Adrenal gland (tissue), 12 donors: ENCODE results near the gene PYGB. TPM values are rescaled to one million over a fixed set of nuclear protein-coding genes. Genes with fewer than 3 reads are reported as not detected.

Experiments
- DNase-seq, 7 donors: peaks; one replicate each; pipeline ENCODE4 v3.0.0-alpha.2; 2019 to 2020
- H3K27ac ChIP-seq, 5 donors: fragments of 200-600 bp; sonication (generic) in 4 of 5; 1 replicate in 3 of 5; 2 replicates in 2 of 5; pipeline versions ENCODE4 v1.5.1 to v1.8.0; 2016 to 2020; ENCODE audit warnings: mild to moderate bottlenecking in 1 of 5
- H3K27me3 ChIP-seq: fragments of 200-600 bp; 2 replicates; pipeline ENCODE4 v1.8.0; 2021
- H3K36me3 ChIP-seq, 2 donors: fragments of 200-600 bp; replicated peaks in 1 of 2; 1 replicate in 1 of 2; 2 replicates in 1 of 2; pipeline versions ENCODE4 v1.5.1 to v1.8.0; 2018 to 2022
- H3K4me1 ChIP-seq, 2 donors: fragments of 200-600 bp; replicated peaks in 1 of 2; 1 replicate in 1 of 2; 2 replicates in 1 of 2; pipeline versions ENCODE4 v1.5.1 to v1.8.0; 2018 to 2021
- H3K4me3 ChIP-seq, 4 donors: fragments of 200-600 bp; sonication (generic) in 3 of 4; one replicate each; pipeline ENCODE4 v1.5.1; 2016 to 2018
- H3K9me3 ChIP-seq, 3 donors: fragments of 200-600 bp; sonication (generic) in 1 of 3; replicated peaks in 1 of 3; 1 replicate in 2 of 3; 2 replicates in 1 of 3; pipeline versions ENCODE4 v1.5.1 to v1.8.0; 2016 to 2021
- POLR2A ChIP-seq, 2 donors: fragments of 450-650 bp; IDR thresholded peaks; one replicate each; pipeline ENCODE4 v1.6.1; 2017; ENCODE audit warnings: antibody characterized with exemption in 2 of 2, mild to moderate bottlenecking in 2 of 2, moderate library complexity in 1 of 2
- WGBS, 4 donors: extraction: QIAGEN DNeasy Blood & Tissue Kit in 2 of 4; methylation state at CpG; one replicate each; pipeline versions ENCODE4 v1.1.5 to v1.1.7; 2013 to 2017; 5-methylcytosine and 5-hydroxymethylcytosine counted together
- intact Hi-C, 2 donors: fragments of 100-400 bp; cut with DNase I; formaldehyde crosslinking; loops; one replicate each; pipeline versions ENCODE4 v1.14.1 to v1.15.0; 2022 to 2023
- polyA plus RNA-seq, 3 donors: library from polyadenylated mRNA; stranded (reverse); fragments of 200-250 nt in 2 of 3; fragments of 350-450 nt in 1 of 3; fragmentation: Illumina TruSeq in 1 of 3; extraction: RNeasy Lipid Tissue Mini Kit (QIAGEN cat#74804) in 1 of 3; gene quantifications; one replicate each; pipeline ENCODE4 v1.2.3, GENCODE V29; 2013 to 2014
- total RNA-seq, 9 donors: library from RNA; depleted of rRNA in 4 of 9; stranded (reverse); fragments of >200 nt in 4 of 9; fragments of 120-200 nt in 1 of 9; fragmentation: NEBNext Ultra II Directional in 1 of 9; extraction: Animal tissue kit (Norgen Biotek cat#: 25700) in 1 of 9; gene quantifications; one replicate each; pipeline versions ENCODE4 v1.1.0 to v1.2.4, GENCODE V29; 2013 to 2023
- TF ChIP-seq, protein P1 (sequence below), 6 experiments: fragments of 450-650 bp in 4 of 6; fragments of 200-600 bp in 2 of 6; sonication (generic) in 1 of 6; IDR thresholded peaks; 1 replicate in 5 of 6; 2 replicates in 1 of 6; pipeline versions ENCODE4 v1.5.1 to v1.8.0; 2016 to 2021; ENCODE audit warnings: antibody characterized with exemption in 6 of 6, mild to moderate bottlenecking in 2 of 6, moderate library complexity in 1 of 6
- donor health status: healthy with polysubstance abuse.
- donor health status: Bipolar disorder and iron deficiency.
- donor health status: DM: yes; HTN: yes; CAD: no.
- donor health status: DM: no; HTN: no; CAD: no.
- donor health status: DM: no; HTN: no; CAD: no.
- donor health status: DM: yes; HTN: yes; CAD: no.

The PYGB gene
- total and polyA plus RNA-seq, 12 donors, result 15.7 to 118 (median 71.4) TPM

- Histone ChIP-seq H3K36me3 (no peaks in the 10 kb centered on the region), H3K27me3 (no peaks in the 10 kb centered on the region), H3K4me1 (peaks cover 14 to 17% of the 10 kb centered on the region in 2 donors), H3K4me3 (no peak overlapping the region), H3K27ac (peak overlapping the region in 1 of 5 donors; percentile 47), H3K9me3 (no peaks in the 10 kb centered on the region)
- 67 to 76% (median 73%) methylated on average over 8 of the region's 8 CpGs for WGBS, 4 donors
- intact Hi-C loops, result no loop called here
- no peak for TF ChIP-seq POLR2A (IDR thresholded peaks at IDR 0.05)
- TF ChIP-seq, protein P1, sequence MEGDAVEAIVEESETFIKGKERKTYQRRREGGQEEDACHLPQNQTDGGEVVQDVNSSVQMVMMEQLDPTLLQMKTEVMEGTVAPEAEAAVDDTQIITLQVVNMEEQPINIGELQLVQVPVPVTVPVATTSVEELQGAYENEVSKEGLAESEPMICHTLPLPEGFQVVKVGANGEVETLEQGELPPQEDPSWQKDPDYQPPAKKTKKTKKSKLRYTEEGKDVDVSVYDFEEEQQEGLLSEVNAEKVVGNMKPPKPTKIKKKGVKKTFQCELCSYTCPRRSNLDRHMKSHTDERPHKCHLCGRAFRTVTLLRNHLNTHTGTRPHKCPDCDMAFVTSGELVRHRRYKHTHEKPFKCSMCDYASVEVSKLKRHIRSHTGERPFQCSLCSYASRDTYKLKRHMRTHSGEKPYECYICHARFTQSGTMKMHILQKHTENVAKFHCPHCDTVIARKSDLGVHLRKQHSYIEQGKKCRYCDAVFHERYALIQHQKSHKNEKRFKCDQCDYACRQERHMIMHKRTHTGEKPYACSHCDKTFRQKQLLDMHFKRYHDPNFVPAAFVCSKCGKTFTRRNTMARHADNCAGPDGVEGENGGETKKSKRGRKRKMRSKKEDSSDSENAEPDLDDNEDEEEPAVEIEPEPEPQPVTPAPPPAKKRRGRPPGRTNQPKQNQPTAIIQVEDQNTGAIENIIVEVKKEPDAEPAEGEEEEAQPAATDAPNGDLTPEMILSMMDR (IDR thresholded peaks at IDR 0.05), result no peak
- peak in 5 of 7 donors; percentile 24 to 64 (median 51) for DNase-seq
Observed at GRCh38 chr20:25315418-25316210, 67.7 kb downstream of the PYGB start.

- peaks cover 4 to 7% of the 10 kb centered on the region in 2 donors for H3K4me1 ChIP-seq
- no peak overlapping the region for H3K4me3 ChIP-seq
- H3K9me3 ChIP-seq, result no peaks in the 10 kb centered on the region
- H3K27ac ChIP-seq, result no peak overlapping the region
- intact Hi-C loops, result no loop called here
- TF ChIP-seq, protein P1 (IDR thresholded peaks at IDR 0.05), result no peak
- no peak for TF ChIP-seq POLR2A (IDR thresholded peaks at IDR 0.05)
- DNase-seq, result peak in 4 of 7 donors; percentile 12 to 35 (median 15)
- no peaks in the 10 kb centered on the region for H3K36me3 ChIP-seq
- WGBS, 4 donors, result 96 to 100% (median 98%) methylated on average over 11 of the region's 11 CpGs
- H3K27me3 ChIP-seq, result no peaks in the 10 kb centered on the region
Observed at GRCh38 chr20:25316506-25317190, 68.8 kb downstream of the PYGB start.

DNA sequence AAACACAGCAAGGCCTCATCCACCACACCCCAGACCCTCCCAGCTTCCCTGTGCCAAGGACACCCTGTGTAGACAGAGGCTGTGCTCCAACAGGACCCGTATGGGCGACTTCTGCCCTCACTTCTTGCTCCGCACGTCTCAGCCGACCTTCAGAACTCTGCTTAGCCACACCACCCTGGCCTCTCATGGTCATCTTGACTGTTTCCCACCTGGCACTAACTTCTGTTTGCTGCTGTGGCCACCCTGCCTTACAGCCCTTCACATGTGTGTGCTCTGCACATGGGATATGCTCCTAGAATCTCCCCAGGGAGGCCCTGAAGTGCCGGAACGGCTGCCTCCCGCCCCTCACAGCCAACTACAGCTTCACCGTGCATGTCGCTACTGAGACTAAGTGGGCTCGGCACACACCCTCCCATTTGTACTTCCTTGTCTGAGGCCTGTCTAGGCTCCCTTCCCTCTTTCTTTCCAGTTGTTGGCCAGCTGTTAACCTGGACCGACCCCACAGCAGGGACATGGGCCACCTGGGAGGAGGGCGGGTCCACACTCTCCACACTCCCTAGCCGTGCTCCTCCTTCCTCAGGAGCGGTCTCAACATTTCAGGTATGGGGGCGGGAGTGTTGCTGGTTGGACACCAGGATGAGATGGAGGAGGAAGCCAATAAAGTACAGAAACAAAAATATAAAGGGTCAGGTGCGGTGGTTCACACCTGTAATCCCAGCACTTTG lies 69.6 kb downstream of the PYGB start:
- Histone ChIP-seq H3K9me3 (no peaks in the 10 kb centered on the region), H3K27me3 (no peaks in the 10 kb centered on the region), H3K4me1 (peaks cover 4 to 7% of the 10 kb centered on the region in 2 donors), H3K4me3 (no peak overlapping the region), H3K36me3 (peaks cover 0 to 6% of the 10 kb centered on the region in 2 donors), H3K27ac (peak overlapping the region in 2 of 5 donors; percentile 17 to 56)
- WGBS, 4 donors, result 75 to 81% (median 80%) methylated on average over 17 of the region's 17 CpGs
- peak in 4 of 7 donors; percentile 10 to 48 (median 18) for DNase-seq
- TF ChIP-seq, protein P1 (IDR thresholded peaks at IDR 0.05), result no peak
- no peak for TF ChIP-seq POLR2A (IDR thresholded peaks at IDR 0.05)
- intact Hi-C loops, result no loop called here
